ENCODE measurements around the gene CAMK4. TPM values are rescaled to one million over a fixed set of nuclear protein-coding genes. Genes with fewer than 3 reads are reported as not detected.

The CAMK4 gene
- total and polyA plus RNA-seq, 2 experiments from 2014 or later, result 4.2 to 7.3 TPM

DNA sequence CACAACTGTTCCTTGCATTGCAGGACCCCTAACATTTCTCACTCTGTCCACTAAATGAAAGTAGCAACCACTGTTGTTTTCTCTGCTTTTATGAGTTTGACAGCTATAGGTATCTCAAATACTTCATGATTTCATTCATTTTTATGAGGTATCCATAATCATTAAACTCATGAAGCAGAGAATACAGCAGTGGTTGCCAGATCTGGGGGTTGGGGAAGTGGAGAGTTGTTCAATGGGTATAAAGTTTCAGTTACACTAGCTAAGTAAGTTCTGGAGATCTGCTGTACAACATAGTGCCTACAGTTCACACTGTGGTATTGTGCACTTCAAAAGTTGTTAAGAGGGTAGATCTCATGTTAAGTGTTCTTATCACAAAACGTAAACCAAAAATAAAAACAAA, 23.4 kb upstream of the CAMK4 start:
- no peaks in the 10 kb centered on the region for H3K36me3 ChIP-seq (ENCODE audit: insufficient read depth)
- no peak overlapping the region for H3K27ac ChIP-seq (ENCODE audit: low read depth)
- H2AFZ ChIP-seq, result no peak overlapping the region
- H3K4me1 ChIP-seq (ENCODE audit: insufficient read depth), result no peaks in the 10 kb centered on the region
- no peaks in the 10 kb centered on the region for H4K20me1 ChIP-seq (replicated peaks; ENCODE audit: insufficient read depth)
- TF ChIP-seq, protein P1, sequence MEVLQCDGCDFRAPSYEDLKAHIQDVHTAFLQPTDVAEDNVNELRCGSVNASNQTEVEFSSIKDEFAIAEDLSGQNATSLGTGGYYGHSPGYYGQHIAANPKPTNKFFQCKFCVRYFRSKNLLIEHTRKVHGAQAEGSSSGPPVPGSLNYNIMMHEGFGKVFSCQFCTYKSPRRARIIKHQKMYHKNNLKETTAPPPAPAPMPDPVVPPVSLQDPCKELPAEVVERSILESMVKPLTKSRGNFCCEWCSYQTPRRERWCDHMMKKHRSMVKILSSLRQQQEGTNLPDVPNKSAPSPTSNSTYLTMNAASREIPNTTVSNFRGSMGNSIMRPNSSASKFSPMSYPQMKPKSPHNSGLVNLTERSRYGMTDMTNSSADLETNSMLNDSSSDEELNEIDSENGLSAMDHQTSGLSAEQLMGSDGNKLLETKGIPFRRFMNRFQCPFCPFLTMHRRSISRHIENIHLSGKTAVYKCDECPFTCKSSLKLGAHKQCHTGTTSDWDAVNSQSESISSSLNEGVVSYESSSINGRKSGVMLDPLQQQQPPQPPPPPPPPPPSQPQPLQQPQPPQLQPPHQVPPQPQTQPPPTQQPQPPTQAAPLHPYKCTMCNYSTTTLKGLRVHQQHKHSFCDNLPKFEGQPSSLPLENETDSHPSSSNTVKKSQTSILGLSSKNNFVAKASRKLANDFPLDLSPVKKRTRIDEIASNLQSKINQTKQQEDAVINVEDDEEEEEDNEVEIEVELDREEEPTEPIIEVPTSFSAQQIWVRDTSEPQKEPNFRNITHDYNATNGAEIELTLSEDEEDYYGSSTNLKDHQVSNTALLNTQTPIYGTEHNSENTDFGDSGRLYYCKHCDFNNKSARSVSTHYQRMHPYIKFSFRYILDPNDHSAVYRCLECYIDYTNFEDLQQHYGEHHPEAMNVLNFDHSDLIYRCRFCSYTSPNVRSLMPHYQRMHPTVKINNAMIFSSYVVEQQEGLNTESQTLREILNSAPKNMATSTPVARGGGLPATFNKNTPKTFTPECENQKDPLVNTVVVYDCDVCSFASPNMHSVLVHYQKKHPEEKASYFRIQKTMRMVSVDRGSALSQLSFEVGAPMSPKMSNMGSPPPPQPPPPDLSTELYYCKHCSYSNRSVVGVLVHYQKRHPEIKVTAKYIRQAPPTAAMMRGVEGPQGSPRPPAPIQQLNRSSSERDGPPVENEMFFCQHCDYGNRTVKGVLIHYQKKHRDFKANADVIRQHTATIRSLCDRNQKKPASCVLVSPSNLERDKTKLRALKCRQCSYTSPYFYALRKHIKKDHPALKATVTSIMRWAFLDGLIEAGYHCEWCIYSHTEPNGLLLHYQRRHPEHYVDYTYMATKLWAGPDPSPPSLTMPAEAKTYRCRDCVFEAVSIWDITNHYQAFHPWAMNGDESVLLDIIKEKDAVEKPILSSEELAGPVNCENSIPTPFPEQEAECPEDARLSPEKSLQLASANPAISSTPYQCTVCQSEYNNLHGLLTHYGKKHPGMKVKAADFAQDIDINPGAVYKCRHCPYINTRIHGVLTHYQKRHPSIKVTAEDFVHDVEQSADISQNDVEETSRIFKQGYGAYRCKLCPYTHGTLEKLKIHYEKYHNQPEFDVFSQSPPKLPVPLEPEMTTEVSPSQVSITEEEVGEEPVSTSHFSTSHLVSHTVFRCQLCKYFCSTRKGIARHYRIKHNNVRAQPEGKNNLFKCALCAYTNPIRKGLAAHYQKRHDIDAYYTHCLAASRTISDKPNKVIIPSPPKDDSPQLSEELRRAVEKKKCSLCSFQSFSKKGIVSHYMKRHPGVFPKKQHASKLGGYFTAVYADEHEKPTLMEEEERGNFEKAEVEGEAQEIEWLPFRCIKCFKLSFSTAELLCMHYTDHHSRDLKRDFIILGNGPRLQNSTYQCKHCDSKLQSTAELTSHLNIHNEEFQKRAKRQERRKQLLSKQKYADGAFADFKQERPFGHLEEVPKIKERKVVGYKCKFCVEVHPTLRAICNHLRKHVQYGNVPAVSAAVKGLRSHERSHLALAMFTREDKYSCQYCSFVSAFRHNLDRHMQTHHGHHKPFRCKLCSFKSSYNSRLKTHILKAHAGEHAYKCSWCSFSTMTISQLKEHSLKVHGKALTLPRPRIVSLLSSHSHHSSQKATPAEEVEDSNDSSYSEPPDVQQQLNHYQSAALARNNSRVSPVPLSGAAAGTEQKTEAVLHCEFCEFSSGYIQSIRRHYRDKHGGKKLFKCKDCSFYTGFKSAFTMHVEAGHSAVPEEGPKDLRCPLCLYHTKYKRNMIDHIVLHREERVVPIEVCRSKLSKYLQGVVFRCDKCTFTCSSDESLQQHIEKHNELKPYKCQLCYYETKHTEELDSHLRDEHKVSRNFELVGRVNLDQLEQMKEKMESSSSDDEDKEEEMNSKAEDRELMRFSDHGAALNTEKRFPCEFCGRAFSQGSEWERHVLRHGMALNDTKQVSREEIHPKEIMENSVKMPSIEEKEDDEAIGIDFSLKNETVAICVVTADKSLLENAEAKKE (CRISPR knock-in tag; IDR thresholded peaks at IDR 0.05), result no peak
- TF ChIP-seq POLR2AphosphoS5 (IDR thresholded peaks at IDR 0.05; ENCODE audit: low read depth), result no peak
- no peak overlapping the region for H3K4me3 ChIP-seq
- Mint-ChIP-seq H3K9me3 (no peaks in the 10 kb centered on the region), H3K27ac (no peak overlapping the region), H3K4me3 (no peak overlapping the region), H3K27me3 (ENCODE audit: insufficient read depth, low read depth, poor library complexity) (no peaks in the 10 kb centered on the region), H3K36me3 (ENCODE audit: low read depth) (no peaks in the 10 kb centered on the region), H3K4me1 (peaks cover 6% of the 10 kb centered on the region)
- H3K9me2 ChIP-seq (ENCODE audit: insufficient read depth), result no peaks in the 10 kb centered on the region
- ATAC-seq (no peak), DNase-seq (ENCODE audit: low spot score) (no peak)
- no peaks in the 10 kb centered on the region for H3K79me2 ChIP-seq (replicated peaks; ENCODE audit: insufficient read depth)
- H3F3A ChIP-seq (replicated peaks; ENCODE audit: low read depth), result no peaks in the 10 kb centered on the region
- no peaks in the 10 kb centered on the region for H3K27me3 ChIP-seq (ENCODE audit: insufficient read depth)
- no peak overlapping the region for H3K4me2 ChIP-seq

DNA sequence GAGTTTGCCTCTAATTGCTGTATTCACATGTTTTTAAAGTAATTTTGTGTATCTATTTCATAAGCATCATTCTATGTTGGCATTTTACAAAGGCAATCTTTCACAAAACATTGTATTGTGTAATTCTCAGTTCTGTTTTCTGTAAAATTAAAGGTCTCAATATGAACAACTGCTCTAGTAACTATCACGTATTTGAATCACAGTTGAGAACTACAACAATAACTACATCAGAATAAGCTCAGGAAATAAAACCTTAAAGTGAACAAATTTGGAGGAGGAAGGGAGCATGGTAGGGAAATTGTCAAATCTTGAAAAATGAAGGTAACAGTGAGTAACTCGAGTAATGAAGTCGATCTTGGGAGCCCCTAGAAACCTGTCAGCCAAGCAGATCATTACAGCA, 22.5 kb upstream of the CAMK4 start:
- Mint-ChIP-seq H3K9me3 (no peaks in the 10 kb centered on the region), H3K4me1 (peaks cover 6% of the 10 kb centered on the region), H3K36me3 (ENCODE audit: low read depth) (no peaks in the 10 kb centered on the region), H3K27ac (no peak overlapping the region), H3K4me3 (no peak overlapping the region), H3K27me3 (ENCODE audit: insufficient read depth, low read depth, poor library complexity) (no peaks in the 10 kb centered on the region)
- H3K27ac ChIP-seq (ENCODE audit: low read depth), result no peak overlapping the region
- H3K4me1 ChIP-seq (ENCODE audit: insufficient read depth), result no peaks in the 10 kb centered on the region
- H3K79me2 ChIP-seq (replicated peaks; ENCODE audit: insufficient read depth), result no peaks in the 10 kb centered on the region
- no peak overlapping the region for H3K4me3 ChIP-seq
- H3K9me2 ChIP-seq (ENCODE audit: insufficient read depth), result no peaks in the 10 kb centered on the region
- H2AFZ ChIP-seq, result no peak overlapping the region
- no peaks in the 10 kb centered on the region for H4K20me1 ChIP-seq (replicated peaks; ENCODE audit: insufficient read depth)
- no peak for ATAC-seq
- H3K36me3 ChIP-seq (ENCODE audit: insufficient read depth), result no peaks in the 10 kb centered on the region
- H3F3A ChIP-seq (replicated peaks; ENCODE audit: low read depth), result no peaks in the 10 kb centered on the region
- no peak for DNase-seq (ENCODE audit: low spot score)
- H3K4me2 ChIP-seq, result no peak overlapping the region
- H3K27me3 ChIP-seq (ENCODE audit: insufficient read depth), result no peaks in the 10 kb centered on the region
- no peak for TF ChIP-seq EZH2 (IDR thresholded peaks at IDR 0.05; ENCODE audit: low read depth, unreplicated experiment)
- no peak for TF ChIP-seq POLR2AphosphoS5 (IDR thresholded peaks at IDR 0.05; ENCODE audit: low read depth)
- TF ChIP-seq EZH2phosphoT487 (IDR thresholded peaks at IDR 0.05; ENCODE audit: unreplicated experiment), result no peak
- TF ChIP-seq, protein P2, sequence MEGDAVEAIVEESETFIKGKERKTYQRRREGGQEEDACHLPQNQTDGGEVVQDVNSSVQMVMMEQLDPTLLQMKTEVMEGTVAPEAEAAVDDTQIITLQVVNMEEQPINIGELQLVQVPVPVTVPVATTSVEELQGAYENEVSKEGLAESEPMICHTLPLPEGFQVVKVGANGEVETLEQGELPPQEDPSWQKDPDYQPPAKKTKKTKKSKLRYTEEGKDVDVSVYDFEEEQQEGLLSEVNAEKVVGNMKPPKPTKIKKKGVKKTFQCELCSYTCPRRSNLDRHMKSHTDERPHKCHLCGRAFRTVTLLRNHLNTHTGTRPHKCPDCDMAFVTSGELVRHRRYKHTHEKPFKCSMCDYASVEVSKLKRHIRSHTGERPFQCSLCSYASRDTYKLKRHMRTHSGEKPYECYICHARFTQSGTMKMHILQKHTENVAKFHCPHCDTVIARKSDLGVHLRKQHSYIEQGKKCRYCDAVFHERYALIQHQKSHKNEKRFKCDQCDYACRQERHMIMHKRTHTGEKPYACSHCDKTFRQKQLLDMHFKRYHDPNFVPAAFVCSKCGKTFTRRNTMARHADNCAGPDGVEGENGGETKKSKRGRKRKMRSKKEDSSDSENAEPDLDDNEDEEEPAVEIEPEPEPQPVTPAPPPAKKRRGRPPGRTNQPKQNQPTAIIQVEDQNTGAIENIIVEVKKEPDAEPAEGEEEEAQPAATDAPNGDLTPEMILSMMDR (conservative IDR thresholded peaks at IDR 0.05; ENCODE audit: low read depth in 2 of 2), result no peak
- no peak for TF ChIP-seq ZNF114 (CRISPR knock-in tag; IDR thresholded peaks at IDR 0.05)
- TF ChIP-seq, protein P3, sequence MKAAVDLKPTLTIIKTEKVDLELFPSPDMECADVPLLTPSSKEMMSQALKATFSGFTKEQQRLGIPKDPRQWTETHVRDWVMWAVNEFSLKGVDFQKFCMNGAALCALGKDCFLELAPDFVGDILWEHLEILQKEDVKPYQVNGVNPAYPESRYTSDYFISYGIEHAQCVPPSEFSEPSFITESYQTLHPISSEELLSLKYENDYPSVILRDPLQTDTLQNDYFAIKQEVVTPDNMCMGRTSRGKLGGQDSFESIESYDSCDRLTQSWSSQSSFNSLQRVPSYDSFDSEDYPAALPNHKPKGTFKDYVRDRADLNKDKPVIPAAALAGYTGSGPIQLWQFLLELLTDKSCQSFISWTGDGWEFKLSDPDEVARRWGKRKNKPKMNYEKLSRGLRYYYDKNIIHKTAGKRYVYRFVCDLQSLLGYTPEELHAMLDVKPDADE (IDR thresholded peaks at IDR 0.05), result no peak
- TF ChIP-seq JUNB (IDR thresholded peaks at IDR 0.05; ENCODE audit: unreplicated experiment), result no peak
- TF ChIP-seq, protein P4, sequence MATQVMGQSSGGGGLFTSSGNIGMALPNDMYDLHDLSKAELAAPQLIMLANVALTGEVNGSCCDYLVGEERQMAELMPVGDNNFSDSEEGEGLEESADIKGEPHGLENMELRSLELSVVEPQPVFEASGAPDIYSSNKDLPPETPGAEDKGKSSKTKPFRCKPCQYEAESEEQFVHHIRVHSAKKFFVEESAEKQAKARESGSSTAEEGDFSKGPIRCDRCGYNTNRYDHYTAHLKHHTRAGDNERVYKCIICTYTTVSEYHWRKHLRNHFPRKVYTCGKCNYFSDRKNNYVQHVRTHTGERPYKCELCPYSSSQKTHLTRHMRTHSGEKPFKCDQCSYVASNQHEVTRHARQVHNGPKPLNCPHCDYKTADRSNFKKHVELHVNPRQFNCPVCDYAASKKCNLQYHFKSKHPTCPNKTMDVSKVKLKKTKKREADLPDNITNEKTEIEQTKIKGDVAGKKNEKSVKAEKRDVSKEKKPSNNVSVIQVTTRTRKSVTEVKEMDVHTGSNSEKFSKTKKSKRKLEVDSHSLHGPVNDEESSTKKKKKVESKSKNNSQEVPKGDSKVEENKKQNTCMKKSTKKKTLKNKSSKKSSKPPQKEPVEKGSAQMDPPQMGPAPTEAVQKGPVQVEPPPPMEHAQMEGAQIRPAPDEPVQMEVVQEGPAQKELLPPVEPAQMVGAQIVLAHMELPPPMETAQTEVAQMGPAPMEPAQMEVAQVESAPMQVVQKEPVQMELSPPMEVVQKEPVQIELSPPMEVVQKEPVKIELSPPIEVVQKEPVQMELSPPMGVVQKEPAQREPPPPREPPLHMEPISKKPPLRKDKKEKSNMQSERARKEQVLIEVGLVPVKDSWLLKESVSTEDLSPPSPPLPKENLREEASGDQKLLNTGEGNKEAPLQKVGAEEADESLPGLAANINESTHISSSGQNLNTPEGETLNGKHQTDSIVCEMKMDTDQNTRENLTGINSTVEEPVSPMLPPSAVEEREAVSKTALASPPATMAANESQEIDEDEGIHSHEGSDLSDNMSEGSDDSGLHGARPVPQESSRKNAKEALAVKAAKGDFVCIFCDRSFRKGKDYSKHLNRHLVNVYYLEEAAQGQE (IDR thresholded peaks at IDR 0.05; ENCODE audit: unreplicated experiment), result no peak
- no peak for TF ChIP-seq CREB1 (CRISPR knock-in tag; IDR thresholded peaks at IDR 0.05; ENCODE audit: low read depth)
